ENCODE measurements around the gene TRAPPC14. TPM values are rescaled to one million over a fixed set of nuclear protein-coding genes. Genes with fewer than 3 reads are reported as not detected.

Gene TRAPPC14
- total and polyA plus RNA-seq, 9 of the 15 experiments (the other 6 are each of a cell fraction or from before 2014, with no cell fraction given): 0.42 to 45.9 (median 18.2) TPM

GRCh38 chr7:100119072-100119969 is 39.2 kb downstream of the TRAPPC14 start, which contains the start of the genes CNPY4 and TAF6 (continued):
- TF ChIP-seq TAF9B (IDR thresholded peaks at IDR 0.05; ENCODE audit: partially characterized antibody): peak; percentile 100
- TF ChIP-seq PHF20 (IDR thresholded peaks at IDR 0.05; ENCODE audit: partially characterized antibody): peak; percentile 84
- peak; percentile 16 to 94; a peak in 3 of 4 replicates for TF ChIP-seq FOXK2 (conservative IDR thresholded peaks at IDR 0.05 in 1 of 2, IDR thresholded peaks at IDR 0.05 in 1 of 2; ENCODE audit: low read depth in 2 of 2)
- TF ChIP-seq, protein P1, sequence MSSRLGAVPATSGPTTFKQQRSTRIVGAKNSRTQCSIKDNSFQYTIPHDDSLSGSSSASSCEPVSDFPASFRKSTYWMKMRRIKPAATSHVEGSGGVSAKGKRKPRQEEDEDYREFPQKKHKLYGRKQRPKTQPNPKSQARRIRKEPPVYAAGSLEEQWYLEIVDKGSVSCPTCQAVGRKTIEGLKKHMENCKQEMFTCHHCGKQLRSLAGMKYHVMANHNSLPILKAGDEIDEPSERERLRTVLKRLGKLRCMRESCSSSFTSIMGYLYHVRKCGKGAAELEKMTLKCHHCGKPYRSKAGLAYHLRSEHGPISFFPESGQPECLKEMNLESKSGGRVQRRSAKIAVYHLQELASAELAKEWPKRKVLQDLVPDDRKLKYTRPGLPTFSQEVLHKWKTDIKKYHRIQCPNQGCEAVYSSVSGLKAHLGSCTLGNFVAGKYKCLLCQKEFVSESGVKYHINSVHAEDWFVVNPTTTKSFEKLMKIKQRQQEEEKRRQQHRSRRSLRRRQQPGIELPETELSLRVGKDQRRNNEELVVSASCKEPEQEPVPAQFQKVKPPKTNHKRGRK (tag; IDR thresholded peaks at IDR 0.05): no peak
- TF ChIP-seq, protein P2, sequence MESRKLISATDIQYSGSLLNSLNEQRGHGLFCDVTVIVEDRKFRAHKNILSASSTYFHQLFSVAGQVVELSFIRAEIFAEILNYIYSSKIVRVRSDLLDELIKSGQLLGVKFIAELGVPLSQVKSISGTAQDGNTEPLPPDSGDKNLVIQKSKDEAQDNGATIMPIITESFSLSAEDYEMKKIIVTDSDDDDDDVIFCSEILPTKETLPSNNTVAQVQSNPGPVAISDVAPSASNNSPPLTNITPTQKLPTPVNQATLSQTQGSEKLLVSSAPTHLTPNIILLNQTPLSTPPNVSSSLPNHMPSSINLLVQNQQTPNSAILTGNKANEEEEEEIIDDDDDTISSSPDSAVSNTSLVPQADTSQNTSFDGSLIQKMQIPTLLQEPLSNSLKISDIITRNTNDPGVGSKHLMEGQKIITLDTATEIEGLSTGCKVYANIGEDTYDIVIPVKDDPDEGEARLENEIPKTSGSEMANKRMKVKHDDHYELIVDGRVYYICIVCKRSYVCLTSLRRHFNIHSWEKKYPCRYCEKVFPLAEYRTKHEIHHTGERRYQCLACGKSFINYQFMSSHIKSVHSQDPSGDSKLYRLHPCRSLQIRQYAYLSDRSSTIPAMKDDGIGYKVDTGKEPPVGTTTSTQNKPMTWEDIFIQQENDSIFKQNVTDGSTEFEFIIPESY (CRISPR knock-in tag; IDR thresholded peaks at IDR 0.05): peak; percentile 52; the same call in 1 of the 2 replicates
- TF ChIP-seq, protein P3, sequence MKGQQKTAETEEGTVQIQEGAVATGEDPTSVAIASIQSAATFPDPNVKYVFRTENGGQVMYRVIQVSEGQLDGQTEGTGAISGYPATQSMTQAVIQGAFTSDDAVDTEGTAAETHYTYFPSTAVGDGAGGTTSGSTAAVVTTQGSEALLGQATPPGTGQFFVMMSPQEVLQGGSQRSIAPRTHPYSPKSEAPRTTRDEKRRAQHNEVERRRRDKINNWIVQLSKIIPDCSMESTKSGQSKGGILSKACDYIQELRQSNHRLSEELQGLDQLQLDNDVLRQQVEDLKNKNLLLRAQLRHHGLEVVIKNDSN (CRISPR knock-in tag; IDR thresholded peaks at IDR 0.05): peak; percentile 21; the same call in 1 of the 2 replicates
- no peak for TF ChIP-seq RBM14 (IDR thresholded peaks at IDR 0.05; ENCODE audit: borderline replicate concordance, insufficient read depth, low read depth, low read length)
- TF ChIP-seq ZNF668 (CRISPR knock-in tag; IDR thresholded peaks at IDR 0.05): no peak
- TF ChIP-seq POU5F1 (IDR thresholded peaks at IDR 0.05; ENCODE audit: borderline replicate concordance, low read depth, low read length, partially characterized antibody): peak; percentile 30
- no peak for TF ChIP-seq ZNF134 (CRISPR knock-in tag; conservative IDR thresholded peaks at IDR 0.05)
- no peak for TF ChIP-seq RFX5 (IDR thresholded peaks at IDR 0.05; ENCODE audit: low read depth, low read length)
- no peak for TF ChIP-seq RBM17 (IDR thresholded peaks at IDR 0.05; ENCODE audit: borderline replicate concordance, low read depth, low read length)
- TF ChIP-seq ZNF589 (CRISPR knock-in tag; IDR thresholded peaks at IDR 0.05; ENCODE audit: low read depth): no peak
- TF ChIP-seq BMI1 (IDR thresholded peaks at IDR 0.05; ENCODE audit: low read length): peak; percentile 97
- TF ChIP-seq KLF6 (CRISPR knock-in tag; IDR thresholded peaks at IDR 0.05; ENCODE audit: borderline replicate concordance): peak; percentile 80; the same call in 1 of the 2 replicates
- TF ChIP-seq RUNX1 (IDR thresholded peaks at IDR 0.05; ENCODE audit: low read depth): no peak
- TF ChIP-seq ZNF232 (CRISPR knock-in tag; IDR thresholded peaks at IDR 0.05): no peak
- peak; percentile 24; the same call in 1 of the 2 replicates for TF ChIP-seq MAFK (IDR thresholded peaks at IDR 0.05; ENCODE audit: low read length)
- TF ChIP-seq, protein P4, sequence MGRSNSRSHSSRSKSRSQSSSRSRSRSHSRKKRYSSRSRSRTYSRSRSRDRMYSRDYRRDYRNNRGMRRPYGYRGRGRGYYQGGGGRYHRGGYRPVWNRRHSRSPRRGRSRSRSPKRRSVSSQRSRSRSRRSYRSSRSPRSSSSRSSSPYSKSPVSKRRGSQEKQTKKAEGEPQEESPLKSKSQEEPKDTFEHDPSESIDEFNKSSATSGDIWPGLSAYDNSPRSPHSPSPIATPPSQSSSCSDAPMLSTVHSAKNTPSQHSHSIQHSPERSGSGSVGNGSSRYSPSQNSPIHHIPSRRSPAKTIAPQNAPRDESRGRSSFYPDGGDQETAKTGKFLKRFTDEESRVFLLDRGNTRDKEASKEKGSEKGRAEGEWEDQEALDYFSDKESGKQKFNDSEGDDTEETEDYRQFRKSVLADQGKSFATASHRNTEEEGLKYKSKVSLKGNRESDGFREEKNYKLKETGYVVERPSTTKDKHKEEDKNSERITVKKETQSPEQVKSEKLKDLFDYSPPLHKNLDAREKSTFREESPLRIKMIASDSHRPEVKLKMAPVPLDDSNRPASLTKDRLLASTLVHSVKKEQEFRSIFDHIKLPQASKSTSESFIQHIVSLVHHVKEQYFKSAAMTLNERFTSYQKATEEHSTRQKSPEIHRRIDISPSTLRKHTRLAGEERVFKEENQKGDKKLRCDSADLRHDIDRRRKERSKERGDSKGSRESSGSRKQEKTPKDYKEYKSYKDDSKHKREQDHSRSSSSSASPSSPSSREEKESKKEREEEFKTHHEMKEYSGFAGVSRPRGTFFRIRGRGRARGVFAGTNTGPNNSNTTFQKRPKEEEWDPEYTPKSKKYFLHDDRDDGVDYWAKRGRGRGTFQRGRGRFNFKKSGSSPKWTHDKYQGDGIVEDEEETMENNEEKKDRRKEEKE (IDR thresholded peaks at IDR 0.05; ENCODE audit: borderline replicate concordance in 1 of 2, control insufficient read depth in 1 of 2, low read depth in 2 of 2, low read length in 1 of 2): no peak
